Testis (tissue), 2 donors: Measurements from ENCODE around the gene CCDC80.

ENCODE experiments used
- CTCF ChIP-seq, 3 experiments: fragments of 450-650 bp in 2 of 3; fragments of 200-600 bp in 1 of 3; sonication (generic) in 1 of 3; IDR thresholded peaks; one replicate each; pipeline ENCODE4 v1.5.1; 2016 to 2019; ENCODE audit warnings: antibody characterized with exemption in 3 of 3, mild to moderate bottlenecking in 2 of 3, moderate library complexity in 1 of 3
- POLR2A ChIP-seq: fragments of 450-650 bp; IDR thresholded peaks from one replicate; pipeline ENCODE4 v1.6.1; 2017; ENCODE audit warnings: antibody characterized with exemption, mild to moderate bottlenecking, moderate library complexity

GRCh38 chr3:112667599-112667998 is 26.7 kb upstream of the CCDC80 start:
- TF ChIP-seq CTCF (IDR thresholded peaks at IDR 0.05): no peak
- no peak for TF ChIP-seq POLR2A
